Upper lobe of left lung (tissue), 6 donors: ENCODE results near the gene GNG5. TPM values are rescaled to one million over a fixed set of nuclear protein-coding genes. Genes with fewer than 3 reads are reported as not detected.

Experiments used
- ATAC-seq, 2 donors: fragments of 200-7000 bp; cut with Tn5 transposase; one replicate each; pipeline ENCODE4 v1.9.1; 2022; ENCODE audit warnings: mild to moderate bottlenecking in 2 of 2, moderate library complexity in 2 of 2; ENCODE audit not compliant: low FRiP score in 2 of 2
- DNase-seq, 2 donors: peaks; one replicate each; pipeline ENCODE4 v3.0.0-alpha.2; 2019 to 2020
- H3K27ac ChIP-seq, 4 donors: fragments of 200-600 bp; sonication (generic); one replicate each; pipeline ENCODE4 v1.5.1; 2016 to 2019
- H3K27me3 ChIP-seq, 4 donors: fragments of 200-600 bp; sonication (generic); one replicate each; pipeline ENCODE4 v1.5.1; 2017 to 2019
- H3K36me3 ChIP-seq, 4 donors: fragments of 200-600 bp; sonication (generic); one replicate each; pipeline ENCODE4 v1.5.1; 2016 to 2019
- H3K4me1 ChIP-seq, 4 donors: fragments of 200-600 bp; sonication (generic); one replicate each; pipeline ENCODE4 v1.5.1; 2018 to 2019
- H3K4me3 ChIP-seq, 4 donors: fragments of 200-600 bp; sonication (generic); one replicate each; pipeline ENCODE4 v1.5.1; 2017 to 2019; ENCODE audit warnings: mild to moderate bottlenecking in 2 of 4, moderate library complexity in 1 of 4
- H3K9me3 ChIP-seq, 4 donors: fragments of 200-600 bp; sonication (generic); one replicate each; pipeline ENCODE4 v1.5.1; 2018 to 2019
- EP300 ChIP-seq, 4 donors: sonication (generic); formaldehyde crosslinking; IDR thresholded peaks; one replicate each; pipeline ENCODE4 v1.5.1; 2017; ENCODE audit warnings: antibody characterized with exemption in 4 of 4, control low read depth in 2 of 4
- POLR2A ChIP-seq, 4 donors: fragments of 450-650 bp; IDR thresholded peaks; one replicate each; pipeline ENCODE4 v1.5.1; 2016 to 2017; ENCODE audit warnings: antibody characterized with exemption in 4 of 4, mild to moderate bottlenecking in 2 of 4
- POLR2AphosphoS5 ChIP-seq, 2 donors: sonication (generic); formaldehyde crosslinking; IDR thresholded peaks; one replicate each; pipeline ENCODE4 v1.5.1; 2017; ENCODE audit warnings: antibody characterized with exemption in 2 of 2
- WGBS, 2 donors: methylation state at CpG; one replicate each; pipeline ENCODE4 v1.1.5; 2017 to 2018; 5-methylcytosine and 5-hydroxymethylcytosine counted together
- total RNA-seq, 6 donors: library from RNA; depleted of rRNA in 4 of 6; stranded (reverse); fragments of >200 nt in 4 of 6; gene quantifications; one replicate each; pipeline versions ENCODE4 v1.1.0 to v1.2.1, GENCODE V29; 2016 to 2021
- TF ChIP-seq, protein P1 (sequence below), 6 experiments: fragments of 450-650 bp in 4 of 6; fragments of 200-600 bp in 2 of 6; sonication (generic) in 2 of 6; IDR thresholded peaks; one replicate each; pipeline ENCODE4 v1.5.1; 2016 to 2019; ENCODE audit warnings: antibody characterized with exemption in 6 of 6
- donor health status: DM: no; HTN: no; CAD: no; lungs with moderate emphysema.
- donor health status: DM: no; HTN: yes; CAD: no; lungs with severe emphysema.

GNG5 gene
- total RNA-seq, 6 donors from 2014 or later = 54.5 to 151 (median 102) TPM

DNA sequence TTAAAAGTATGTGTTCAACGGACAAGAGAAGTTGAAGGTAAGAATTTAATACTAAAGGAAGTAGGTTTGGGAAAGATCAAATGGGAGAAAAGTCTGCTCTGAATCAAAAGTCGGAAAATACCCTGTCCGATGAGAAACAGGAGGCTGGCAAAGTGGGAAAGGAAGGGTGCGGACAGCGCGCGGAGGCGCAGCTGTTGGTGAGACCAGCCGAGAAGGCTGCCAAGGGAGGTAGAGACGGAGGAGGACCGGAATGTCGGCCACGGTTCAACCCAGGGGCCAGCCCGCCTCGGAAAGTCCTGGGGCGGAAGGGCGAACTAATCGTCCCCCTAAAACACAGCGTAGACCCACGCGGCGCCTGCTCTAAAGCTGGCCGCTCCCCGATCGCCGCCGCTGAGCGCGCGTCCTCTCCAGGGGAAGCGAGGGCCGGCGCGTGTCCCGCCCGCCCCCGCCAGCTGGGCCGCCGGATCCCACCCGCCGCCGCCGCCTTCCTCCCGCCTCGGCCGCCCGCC is 834 bp downstream of the GNG5 start:
- 0 to 1% methylated on average over 16 to 18 of the region's 47 CpGs for WGBS, 2 donors
- peak; percentile 70 to 88 for ATAC-seq
- peak overlapping the region; percentile 48 to 76 (median 58) for H3K4me3 ChIP-seq

DNA sequence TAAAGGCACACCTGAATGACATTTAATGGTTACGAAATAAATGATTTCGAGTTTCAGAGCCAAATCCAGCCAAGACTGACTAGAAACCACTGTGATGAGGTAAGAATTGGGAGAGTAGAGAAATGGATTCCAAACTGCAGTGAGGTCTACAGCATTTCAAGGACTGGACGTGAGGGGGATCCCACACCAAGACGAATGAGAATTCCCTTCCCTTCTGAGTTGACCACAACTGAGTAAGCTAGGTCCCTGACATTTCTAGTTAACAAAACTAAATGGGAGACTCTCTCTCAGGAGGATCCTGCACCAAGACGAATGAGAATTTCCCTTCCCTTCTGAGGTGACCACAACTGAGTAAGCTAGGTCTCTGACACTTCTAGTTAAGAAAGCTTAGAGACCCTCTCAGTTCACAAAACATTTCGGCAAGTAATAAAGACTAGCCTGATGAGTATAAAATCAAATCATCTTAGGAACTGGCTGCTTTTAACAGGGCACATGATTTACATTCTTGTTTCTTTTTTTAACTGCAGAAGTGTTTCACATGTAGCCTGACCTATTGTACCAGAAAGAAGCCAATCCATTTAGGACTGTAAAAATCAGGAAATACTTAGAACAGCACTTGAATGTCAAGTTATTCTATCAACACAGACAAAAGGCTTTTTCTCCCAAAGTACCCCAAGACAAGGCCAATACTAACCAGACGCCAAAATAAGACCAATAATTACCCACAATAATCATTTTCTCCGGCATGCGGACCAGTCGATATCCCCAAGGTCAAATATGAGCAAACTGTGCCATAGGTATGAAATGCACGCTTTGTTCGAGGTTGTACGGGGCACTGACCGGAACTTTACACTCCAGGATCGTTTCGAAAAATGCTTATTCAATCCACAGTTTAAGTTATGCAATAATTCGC is 1.5 kb downstream of the GNG5 start:
- H3K27me3 ChIP-seq = no peaks in the 10 kb centered on the region
- no peak for DNase-seq
- 6 to 7% methylated on average over 17 of the region's 17 CpGs for WGBS, 2 donors
- peaks cover 45 to 52% (median 47%) of the 10 kb centered on the region in 4 donors for H3K4me1 ChIP-seq
- TF ChIP-seq POLR2AphosphoS5 (IDR thresholded peaks at IDR 0.05) = no peak
- TF ChIP-seq, protein P1, sequence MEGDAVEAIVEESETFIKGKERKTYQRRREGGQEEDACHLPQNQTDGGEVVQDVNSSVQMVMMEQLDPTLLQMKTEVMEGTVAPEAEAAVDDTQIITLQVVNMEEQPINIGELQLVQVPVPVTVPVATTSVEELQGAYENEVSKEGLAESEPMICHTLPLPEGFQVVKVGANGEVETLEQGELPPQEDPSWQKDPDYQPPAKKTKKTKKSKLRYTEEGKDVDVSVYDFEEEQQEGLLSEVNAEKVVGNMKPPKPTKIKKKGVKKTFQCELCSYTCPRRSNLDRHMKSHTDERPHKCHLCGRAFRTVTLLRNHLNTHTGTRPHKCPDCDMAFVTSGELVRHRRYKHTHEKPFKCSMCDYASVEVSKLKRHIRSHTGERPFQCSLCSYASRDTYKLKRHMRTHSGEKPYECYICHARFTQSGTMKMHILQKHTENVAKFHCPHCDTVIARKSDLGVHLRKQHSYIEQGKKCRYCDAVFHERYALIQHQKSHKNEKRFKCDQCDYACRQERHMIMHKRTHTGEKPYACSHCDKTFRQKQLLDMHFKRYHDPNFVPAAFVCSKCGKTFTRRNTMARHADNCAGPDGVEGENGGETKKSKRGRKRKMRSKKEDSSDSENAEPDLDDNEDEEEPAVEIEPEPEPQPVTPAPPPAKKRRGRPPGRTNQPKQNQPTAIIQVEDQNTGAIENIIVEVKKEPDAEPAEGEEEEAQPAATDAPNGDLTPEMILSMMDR (IDR thresholded peaks at IDR 0.05) = no peak
- no peak for TF ChIP-seq POLR2A (IDR thresholded peaks at IDR 0.05)
- no peak for TF ChIP-seq EP300 (IDR thresholded peaks at IDR 0.05)
- peak overlapping the region; percentile 48 to 76 (median 58) for H3K4me3 ChIP-seq
- H3K9me3 ChIP-seq = peaks cover 0 to 5% (median 0%) of the 10 kb centered on the region in 4 donors
- peak overlapping the region; percentile 94 to 96 (median 95) for H3K27ac ChIP-seq
- peaks cover 0 to 15% (median under 1%) of the 10 kb centered on the region in 4 donors for H3K36me3 ChIP-seq
- no peak for ATAC-seq

More for the DNA sequence above, 834 bp downstream of the GNG5 start:
- peak in 1 of 4 donors; percentile 14 for TF ChIP-seq POLR2A (IDR thresholded peaks at IDR 0.05)
- TF ChIP-seq EP300 (IDR thresholded peaks at IDR 0.05) = no peak
- TF ChIP-seq, protein P1 (IDR thresholded peaks at IDR 0.05) = peak in 2 of 6 experiments; percentile 4 to 7
- Histone ChIP-seq H3K4me1 (peaks cover 40 to 51% (median 41%) of the 10 kb centered on the region in 4 donors), H3K27ac (peak overlapping the region; percentile 94 to 96 (median 95)), H3K9me3 (peaks cover 0 to 5% (median 0%) of the 10 kb centered on the region in 4 donors), H3K27me3 (no peaks in the 10 kb centered on the region), H3K36me3 (peaks cover 0 to 8% (median 0%) of the 10 kb centered on the region in 4 donors)
- DNase-seq = no peak

DNA sequence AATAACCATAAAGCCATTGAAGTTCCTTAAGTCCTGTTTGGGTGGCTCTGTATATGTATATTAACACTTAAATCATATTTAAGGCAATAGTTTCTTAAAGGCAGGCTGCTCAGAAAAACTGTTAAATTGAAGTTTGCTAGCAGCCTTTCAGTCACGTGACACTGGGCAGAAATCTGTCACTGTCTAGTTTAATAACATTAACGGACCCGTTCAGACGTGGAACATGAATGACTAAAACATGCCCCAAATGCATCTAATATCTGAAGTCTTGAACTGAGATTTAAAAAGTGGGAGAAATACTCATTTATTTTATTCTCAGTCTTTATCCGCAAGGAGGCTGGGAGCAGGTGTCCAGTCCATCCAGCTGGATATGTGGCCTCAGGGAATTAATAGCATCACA is 3.5 kb downstream of the GNG5 start:
- Histone ChIP-seq H3K4me1 (peaks cover 47 to 54% (median 47%) of the 10 kb centered on the region in 4 donors), H3K9me3 (no peaks in the 10 kb centered on the region), H3K4me3 (peak overlapping the region in 1 of 4 donors; percentile 76), H3K27ac (no peak overlapping the region), H3K27me3 (no peaks in the 10 kb centered on the region), H3K36me3 (peaks cover 3 to 32% (median 10%) of the 10 kb centered on the region in 4 donors)
- TF ChIP-seq EP300 (IDR thresholded peaks at IDR 0.05) = no peak
- no peak for TF ChIP-seq POLR2A (IDR thresholded peaks at IDR 0.05)
- no peak for TF ChIP-seq POLR2AphosphoS5 (IDR thresholded peaks at IDR 0.05)
- TF ChIP-seq, protein P1 (IDR thresholded peaks at IDR 0.05) = no peak
- DNase-seq = no peak
- ATAC-seq = no peak
- WGBS, 2 donors = 65 to 68% methylated on average over 5 of the region's 5 CpGs

DNA sequence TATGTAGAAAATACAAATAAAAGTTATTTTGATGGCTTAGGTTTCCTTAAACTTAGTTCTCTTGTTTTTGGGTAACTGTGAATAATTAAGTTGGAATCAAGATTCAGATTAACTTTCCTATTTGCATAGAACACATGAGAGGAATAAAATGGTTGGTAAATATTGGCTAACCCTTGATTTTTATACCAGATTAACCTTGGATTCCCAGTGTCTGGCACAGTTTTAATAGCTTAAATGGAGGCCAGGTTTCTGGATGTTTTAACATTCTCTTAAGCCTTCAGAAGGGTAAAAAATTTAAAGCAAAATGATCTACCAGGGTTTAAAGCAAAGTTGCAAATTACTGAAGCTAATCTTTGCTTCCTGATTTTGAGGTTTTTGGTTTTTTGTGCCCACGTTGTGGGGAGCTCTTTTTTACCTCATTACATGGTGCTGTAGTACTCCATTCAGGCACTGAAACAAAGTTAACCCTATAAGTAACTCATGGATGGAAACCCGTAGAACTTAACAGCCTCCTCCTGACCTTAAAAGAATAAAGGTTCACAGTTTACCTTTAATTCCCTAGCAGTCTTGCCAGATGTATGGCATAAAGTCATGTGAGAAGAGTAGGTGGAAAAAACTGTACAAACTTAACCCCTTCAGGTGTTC is 8.6 kb downstream of the GNG5 start:
- Histone ChIP-seq H3K4me1 (peaks cover 23 to 29% (median 27%) of the 10 kb centered on the region in 4 donors), H3K36me3 (peaks cover 8 to 82% (median 27%) of the 10 kb centered on the region in 4 donors)

More for the DNA sequence above, 8.6 kb downstream of the GNG5 start:
- H3K27ac ChIP-seq = no peak overlapping the region
- H3K4me3 ChIP-seq = no peak overlapping the region
- no peaks in the 10 kb centered on the region for H3K9me3 ChIP-seq
- ATAC-seq (no peak), DNase-seq (no peak)
- TF ChIP-seq POLR2A (IDR thresholded peaks at IDR 0.05) = no peak
- TF ChIP-seq, protein P1 (IDR thresholded peaks at IDR 0.05) = no peak
- TF ChIP-seq POLR2AphosphoS5 (IDR thresholded peaks at IDR 0.05) = no peak
- no peak for TF ChIP-seq EP300 (IDR thresholded peaks at IDR 0.05)
- WGBS, 2 donors = 44 to 53% methylated on average over 2 of the region's 2 CpGs
- no peaks in the 10 kb centered on the region for H3K27me3 ChIP-seq
